ENCODE results near the gene GPR55.

DNA sequence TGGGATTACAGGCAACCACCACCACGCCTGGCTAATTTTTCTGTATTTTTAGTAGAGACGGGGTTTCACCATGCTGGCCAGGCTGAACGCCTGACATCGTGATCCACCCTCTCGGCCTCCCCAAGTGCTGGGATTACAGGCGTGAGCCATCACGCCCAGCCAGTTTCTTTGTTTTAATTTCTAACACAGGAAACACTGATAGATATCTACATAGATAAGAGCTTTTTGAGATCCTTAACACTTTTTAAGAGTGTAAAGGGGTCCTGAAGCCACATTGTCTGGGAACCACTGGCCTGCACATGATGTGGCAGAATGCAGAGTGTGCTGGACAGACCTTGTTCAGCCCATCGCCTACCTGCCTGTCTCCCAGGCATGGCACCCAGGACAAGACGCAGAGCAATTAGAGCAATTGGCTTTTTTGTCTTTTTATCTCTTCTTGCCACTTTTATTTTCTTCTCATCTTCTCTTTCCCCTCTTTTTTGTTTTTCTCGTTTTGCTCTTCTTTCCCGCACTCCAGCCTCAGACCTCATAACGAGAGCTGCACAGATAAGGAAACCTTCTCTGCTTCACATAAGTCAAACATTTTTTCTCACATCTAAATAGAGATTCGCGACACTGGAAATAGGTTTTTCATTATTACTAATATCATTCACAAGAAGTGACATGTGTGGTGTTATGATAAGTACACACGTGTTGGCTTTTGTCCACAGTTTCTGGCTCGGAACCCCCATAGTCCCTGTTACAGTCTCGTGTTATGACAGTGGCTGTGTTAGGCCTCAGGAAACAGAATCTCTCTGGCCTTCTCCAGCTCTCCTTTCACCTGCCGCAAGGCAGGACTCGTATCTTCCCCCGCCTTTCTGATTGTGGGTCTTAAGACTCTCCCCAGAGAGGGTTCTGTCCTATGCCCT, 25.2 kb upstream of the GPR55 start:
- TF ChIP-seq, protein P1, sequence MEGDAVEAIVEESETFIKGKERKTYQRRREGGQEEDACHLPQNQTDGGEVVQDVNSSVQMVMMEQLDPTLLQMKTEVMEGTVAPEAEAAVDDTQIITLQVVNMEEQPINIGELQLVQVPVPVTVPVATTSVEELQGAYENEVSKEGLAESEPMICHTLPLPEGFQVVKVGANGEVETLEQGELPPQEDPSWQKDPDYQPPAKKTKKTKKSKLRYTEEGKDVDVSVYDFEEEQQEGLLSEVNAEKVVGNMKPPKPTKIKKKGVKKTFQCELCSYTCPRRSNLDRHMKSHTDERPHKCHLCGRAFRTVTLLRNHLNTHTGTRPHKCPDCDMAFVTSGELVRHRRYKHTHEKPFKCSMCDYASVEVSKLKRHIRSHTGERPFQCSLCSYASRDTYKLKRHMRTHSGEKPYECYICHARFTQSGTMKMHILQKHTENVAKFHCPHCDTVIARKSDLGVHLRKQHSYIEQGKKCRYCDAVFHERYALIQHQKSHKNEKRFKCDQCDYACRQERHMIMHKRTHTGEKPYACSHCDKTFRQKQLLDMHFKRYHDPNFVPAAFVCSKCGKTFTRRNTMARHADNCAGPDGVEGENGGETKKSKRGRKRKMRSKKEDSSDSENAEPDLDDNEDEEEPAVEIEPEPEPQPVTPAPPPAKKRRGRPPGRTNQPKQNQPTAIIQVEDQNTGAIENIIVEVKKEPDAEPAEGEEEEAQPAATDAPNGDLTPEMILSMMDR (IDR thresholded peaks at IDR 0.05): no peak
- no peak for TF ChIP-seq POLR2A (IDR thresholded peaks at IDR 0.05)
